ENCODE data around the gene CHN2.

Gene CHN2

DNA sequence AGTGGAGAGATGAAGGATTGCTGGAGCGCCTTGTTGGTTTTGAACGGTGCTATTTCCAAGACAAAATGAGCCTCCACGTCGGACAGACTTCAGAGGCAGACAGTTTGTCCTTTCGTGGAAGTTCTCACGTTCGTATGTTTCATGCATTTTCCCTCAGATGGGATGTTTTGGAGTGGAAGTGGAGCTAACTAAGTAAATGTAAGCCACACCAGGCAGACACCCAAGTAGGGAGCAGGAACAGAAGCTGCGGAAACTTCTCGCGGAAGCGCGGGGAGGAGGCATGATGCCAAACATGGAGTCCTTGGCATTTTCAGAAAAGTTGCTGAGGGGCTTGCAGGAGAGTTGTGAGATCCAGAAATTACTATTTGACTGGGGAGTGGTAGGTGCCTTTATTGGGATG, 223.5 kb downstream of the CHN2 start:
- TF ChIP-seq, protein P1, sequence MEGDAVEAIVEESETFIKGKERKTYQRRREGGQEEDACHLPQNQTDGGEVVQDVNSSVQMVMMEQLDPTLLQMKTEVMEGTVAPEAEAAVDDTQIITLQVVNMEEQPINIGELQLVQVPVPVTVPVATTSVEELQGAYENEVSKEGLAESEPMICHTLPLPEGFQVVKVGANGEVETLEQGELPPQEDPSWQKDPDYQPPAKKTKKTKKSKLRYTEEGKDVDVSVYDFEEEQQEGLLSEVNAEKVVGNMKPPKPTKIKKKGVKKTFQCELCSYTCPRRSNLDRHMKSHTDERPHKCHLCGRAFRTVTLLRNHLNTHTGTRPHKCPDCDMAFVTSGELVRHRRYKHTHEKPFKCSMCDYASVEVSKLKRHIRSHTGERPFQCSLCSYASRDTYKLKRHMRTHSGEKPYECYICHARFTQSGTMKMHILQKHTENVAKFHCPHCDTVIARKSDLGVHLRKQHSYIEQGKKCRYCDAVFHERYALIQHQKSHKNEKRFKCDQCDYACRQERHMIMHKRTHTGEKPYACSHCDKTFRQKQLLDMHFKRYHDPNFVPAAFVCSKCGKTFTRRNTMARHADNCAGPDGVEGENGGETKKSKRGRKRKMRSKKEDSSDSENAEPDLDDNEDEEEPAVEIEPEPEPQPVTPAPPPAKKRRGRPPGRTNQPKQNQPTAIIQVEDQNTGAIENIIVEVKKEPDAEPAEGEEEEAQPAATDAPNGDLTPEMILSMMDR (conservative IDR thresholded peaks at IDR 0.05): no peak

DNA sequence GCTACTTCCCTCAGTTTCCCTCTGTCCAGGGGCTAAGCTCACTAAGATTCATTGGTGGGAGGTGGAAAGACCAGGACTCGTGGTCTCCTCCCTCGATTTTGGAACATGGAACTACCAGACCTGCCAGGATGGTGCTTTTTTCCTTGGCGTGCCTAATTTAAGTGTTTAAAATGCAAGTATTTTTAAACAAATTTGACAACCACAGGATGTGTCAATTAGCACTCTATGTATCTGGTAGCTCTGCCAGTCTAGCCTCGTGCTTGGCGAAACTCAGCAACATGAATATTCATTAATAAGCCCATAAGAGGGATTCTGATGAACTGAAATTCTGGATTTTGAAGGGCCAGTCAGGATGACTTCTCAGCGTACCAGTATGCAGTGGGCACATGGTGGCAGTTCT, 224.1 kb downstream of the CHN2 start:
- H3K27ac ChIP-seq: no peak overlapping the region
- TF ChIP-seq, protein P1 (conservative IDR thresholded peaks at IDR 0.05): no peak

More for the DNA sequence above, 223.5 kb downstream of the CHN2 start:
- no peak overlapping the region for H3K27ac ChIP-seq

- TF ChIP-seq, protein P1 (conservative IDR thresholded peaks at IDR 0.05): no peak
- H3K27ac ChIP-seq: no peak overlapping the region
Measured at GRCh38 chr7:29420011-29420410, 225.4 kb downstream of the CHN2 start.

- TF ChIP-seq, protein P1 (conservative IDR thresholded peaks at IDR 0.05): no peak
- no peak overlapping the region for H3K27ac ChIP-seq
Measured at GRCh38 chr7:29421010-29421956, 226.7 kb downstream of the CHN2 start.

- no peak overlapping the region for H3K27ac ChIP-seq
- TF ChIP-seq, protein P1 (conservative IDR thresholded peaks at IDR 0.05): no peak
Measured at GRCh38 chr7:29422829-29423228, 228.3 kb downstream of the CHN2 start.

DNA sequence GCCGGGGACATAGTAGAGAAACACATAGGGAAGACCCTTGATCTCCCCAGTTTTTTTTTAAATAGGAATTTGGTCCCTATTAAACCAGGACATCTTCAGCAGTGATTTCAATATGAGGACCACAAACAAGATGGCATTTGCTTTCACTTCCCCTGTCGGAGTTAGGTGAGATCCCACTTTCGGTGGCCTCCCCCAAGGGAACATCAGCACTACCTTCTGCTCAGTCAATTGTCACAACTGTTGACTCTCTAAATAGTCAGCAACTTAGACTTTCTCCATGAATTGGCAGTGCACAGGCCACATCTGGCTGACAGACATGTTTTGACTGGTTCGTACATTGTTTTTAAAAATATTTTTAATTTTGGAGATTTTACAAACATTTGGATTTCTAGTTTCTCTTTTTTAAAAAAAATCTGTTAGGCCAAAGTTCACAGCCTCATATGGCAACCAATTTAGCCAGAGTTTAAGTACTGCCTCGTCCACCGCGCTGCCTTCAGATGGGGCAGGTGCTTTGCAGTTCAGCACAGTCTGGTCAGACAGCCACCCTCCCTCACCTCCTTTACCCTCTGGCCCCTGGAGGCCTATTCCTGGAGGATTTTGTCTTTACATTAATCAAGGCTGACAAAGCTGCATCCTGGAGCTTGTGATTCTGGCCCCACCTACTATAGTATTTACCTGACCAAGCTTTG, 229.9 kb downstream of the CHN2 start:
- H3K27ac ChIP-seq: no peak overlapping the region
- TF ChIP-seq, protein P1 (conservative IDR thresholded peaks at IDR 0.05): no peak

DNA sequence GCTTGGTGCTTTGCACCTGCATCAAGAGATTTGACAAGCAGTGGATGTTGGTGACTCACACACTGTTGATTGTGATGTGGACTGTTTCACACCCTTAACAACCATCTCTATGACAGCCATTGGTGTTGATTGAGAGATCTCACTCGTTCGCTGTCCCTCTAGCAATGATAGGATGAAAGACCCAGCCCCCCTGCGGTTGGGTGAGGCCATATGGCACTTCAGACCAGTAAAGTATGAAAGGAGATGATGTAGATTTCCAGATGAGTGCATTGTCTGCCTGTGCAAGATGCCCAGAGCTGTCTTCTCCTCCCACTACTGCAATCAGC, 230.4 kb downstream of the CHN2 start:
- TF ChIP-seq, protein P1 (conservative IDR thresholded peaks at IDR 0.05): no peak
- H3K27ac ChIP-seq: no peak overlapping the region

Measured in VCaP (cell line).